ENCODE results near the gene SLC25A21.
"Not testable (repeated sequence)": the region's sequence is repeated elsewhere in the genome, so short reads cannot be mapped to it uniquely, and the experiment has no call there.

The SLC25A21 gene

DNA sequence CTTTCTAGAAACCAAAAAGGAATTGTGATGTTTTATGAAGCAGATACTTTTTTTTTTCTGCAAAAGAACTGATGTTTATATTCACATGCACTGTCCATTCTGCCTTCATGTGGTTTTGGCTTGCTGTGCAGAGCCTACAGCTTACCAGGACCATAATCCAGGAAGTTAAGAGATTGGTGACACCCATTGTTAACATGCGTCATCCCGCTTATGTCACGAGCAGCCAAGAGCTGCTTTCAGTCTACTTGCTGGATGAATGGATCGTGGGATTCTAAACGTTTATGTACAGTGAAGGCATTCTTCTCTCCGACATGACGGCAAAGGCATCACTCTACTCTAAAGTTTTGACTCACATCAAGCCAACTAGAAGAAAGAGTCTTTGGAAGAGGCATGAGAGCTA, 434.1 kb downstream of the SLC25A21 start:
- in situ Hi-C loops (cut with HindIII; ENCODE audit: low sequenced_read_pairs): no loop called here

DNA sequence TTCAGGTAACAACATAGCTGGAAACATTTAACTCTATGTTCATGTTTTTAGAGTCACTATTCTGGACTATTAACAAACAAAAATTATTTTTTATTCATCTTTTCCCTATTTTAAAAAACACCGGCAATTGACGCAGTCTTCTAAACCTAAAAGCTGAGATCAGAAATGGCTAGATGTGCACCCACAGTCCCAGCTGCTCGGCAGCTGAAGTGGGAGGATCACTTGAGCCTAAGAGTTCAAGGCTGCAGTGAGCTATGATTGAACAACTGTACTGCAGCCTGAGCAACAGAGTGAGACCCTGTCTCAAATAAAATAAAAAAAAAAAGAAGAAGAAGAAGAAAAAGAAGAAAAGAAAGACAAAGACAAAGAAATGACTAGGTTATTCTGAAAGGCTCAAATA, 446.3 kb downstream of the SLC25A21 start:
- in situ Hi-C loops (cut with HindIII; ENCODE audit: low sequenced_read_pairs): no loop called here

DNA sequence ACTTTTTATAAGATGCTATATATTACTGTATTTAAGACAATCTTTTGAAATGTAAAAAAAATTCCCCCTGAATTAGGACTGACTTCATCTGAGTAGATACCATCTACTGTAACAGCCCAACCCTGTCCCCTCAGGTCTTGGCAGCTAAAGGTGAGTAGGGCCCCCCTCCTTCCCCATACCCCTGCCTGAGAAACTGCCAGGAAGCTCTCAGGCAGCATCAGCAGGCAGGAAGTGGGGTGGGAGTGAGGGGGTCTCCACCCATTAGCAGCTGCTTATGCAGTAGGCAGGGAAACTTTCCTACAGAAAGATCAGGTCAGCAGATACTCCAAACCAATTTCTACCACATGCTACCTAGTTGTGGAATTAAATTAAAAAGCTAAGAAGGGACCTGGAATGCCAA, 448.2 kb downstream of the SLC25A21 start:
- in situ Hi-C loops (cut with HindIII; ENCODE audit: low sequenced_read_pairs): no loop called here

GRCh38 chr14:36723530-36723929, 448.9 kb downstream of the SLC25A21 start:
- in situ Hi-C loops (cut with HindIII; ENCODE audit: low sequenced_read_pairs): no loop called here

- in situ Hi-C loops (cut with HindIII; ENCODE audit: low sequenced_read_pairs): no loop called here
Measured at GRCh38 chr14:36721877-36722276, 450.5 kb downstream of the SLC25A21 start.

DNA sequence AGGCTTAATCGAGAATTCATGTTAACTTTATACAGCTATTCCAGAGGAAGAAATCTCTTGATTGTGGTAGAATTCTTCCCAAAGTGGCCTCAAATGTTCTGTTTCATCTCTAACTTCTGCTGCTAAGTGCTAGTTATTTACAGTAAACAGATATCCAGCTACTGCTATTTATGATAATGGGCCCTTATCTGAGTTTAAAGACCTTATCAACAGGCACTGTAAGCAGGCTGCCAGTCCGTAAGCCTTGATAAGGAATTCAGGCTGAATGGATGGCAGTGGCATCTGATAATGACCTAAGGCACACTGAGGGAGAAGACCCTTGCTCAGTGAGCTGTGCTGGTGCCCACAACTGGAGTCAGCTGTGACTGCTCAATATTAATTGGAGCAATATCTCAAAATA, 451.7 kb downstream of the SLC25A21 start:
- in situ Hi-C loops (cut with HindIII; ENCODE audit: low sequenced_read_pairs): no loop called here

DNA sequence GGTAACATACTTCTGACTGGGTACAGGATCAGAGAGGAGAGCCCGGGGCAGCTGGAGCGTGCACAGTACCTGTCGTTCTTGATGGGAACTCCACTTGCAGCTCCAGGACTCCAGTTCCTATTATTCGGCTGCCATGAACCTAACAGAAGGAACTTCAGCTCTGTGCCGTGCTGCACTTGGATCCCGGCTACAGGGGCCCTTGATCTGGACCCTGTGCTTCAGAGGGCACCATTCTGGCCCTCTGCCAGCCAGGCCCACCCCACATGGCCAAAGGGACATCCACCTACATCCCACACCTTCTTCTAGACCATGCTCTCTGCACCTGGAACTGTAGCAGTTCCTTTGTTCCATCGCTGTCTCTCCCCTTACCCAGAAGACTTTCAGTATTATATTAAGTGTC, 452.6 kb downstream of the SLC25A21 start:
- in situ Hi-C loops (cut with HindIII; ENCODE audit: low sequenced_read_pairs): no loop called here

GRCh38 chr14:36718216-36718615, 454.2 kb downstream of the SLC25A21 start:
- in situ Hi-C loops (cut with HindIII; ENCODE audit: low sequenced_read_pairs): no loop called here

DNA sequence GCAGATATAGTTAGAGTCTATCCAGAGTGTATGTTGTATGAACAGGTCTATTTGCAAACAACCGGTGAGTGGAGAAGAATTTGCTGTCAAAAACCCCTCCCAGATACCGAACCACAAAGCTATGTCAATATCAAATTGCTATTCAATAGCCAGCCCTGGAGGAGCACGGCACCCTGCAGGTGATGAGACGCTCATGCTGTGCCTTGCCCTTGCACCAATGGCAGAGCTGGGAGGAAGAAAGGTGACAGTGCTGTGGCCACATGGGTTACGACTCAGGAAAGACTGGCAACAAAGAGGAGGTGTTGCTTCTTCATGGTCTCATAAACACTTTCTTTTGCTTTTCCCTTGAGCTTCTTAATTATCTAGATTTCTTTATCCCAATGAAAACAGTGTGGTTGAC, 455.0 kb downstream of the SLC25A21 start:
- in situ Hi-C loops (cut with HindIII; ENCODE audit: low sequenced_read_pairs): no loop called here

DNA sequence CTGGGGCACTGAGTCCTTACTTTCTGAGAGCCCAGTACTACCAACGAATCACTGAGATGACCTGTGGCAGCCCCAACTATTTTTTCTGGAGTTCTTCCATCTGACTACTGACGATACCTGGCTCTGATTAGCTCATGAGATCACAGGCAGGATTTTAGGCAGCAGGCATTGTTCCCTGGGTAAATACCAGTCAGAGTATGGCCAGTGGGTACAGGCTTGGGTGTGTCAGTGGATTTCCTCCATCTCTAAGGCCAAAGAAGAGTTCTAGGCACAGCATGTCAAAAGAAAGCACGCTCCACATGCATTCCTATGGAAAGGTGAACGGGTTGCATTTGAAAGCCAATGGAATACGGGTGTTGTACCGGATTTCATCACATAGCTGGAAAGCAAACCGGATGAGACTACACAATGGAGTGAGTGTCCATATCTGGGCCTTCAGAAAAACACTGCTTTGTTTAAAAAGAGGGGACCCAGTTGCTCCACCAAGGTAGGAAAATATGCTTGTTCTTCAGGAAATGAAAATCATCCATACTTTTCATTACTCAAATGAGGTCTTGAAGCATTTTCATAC, 455.7 kb downstream of the SLC25A21 start:
- in situ Hi-C loops (cut with HindIII; ENCODE audit: low sequenced_read_pairs): no loop called here

- in situ Hi-C loops (cut with HindIII; ENCODE audit: low sequenced_read_pairs): no loop called here
Measured at GRCh38 chr14:36713960-36714703, 458.3 kb downstream of the SLC25A21 start.

GRCh38 chr14:36707570-36707969, 464.8 kb downstream of the SLC25A21 start:
- in situ Hi-C loops (cut with HindIII; ENCODE audit: low sequenced_read_pairs): no loop called here

- in situ Hi-C loops (cut with HindIII; ENCODE audit: low sequenced_read_pairs): no loop called here
Measured at GRCh38 chr14:36702474-36702873, 469.9 kb downstream of the SLC25A21 start.

GRCh38 chr14:36701132-36701531, 471.3 kb downstream of the SLC25A21 start:
- in situ Hi-C loops (cut with HindIII; ENCODE audit: low sequenced_read_pairs): no loop called here

DNA sequence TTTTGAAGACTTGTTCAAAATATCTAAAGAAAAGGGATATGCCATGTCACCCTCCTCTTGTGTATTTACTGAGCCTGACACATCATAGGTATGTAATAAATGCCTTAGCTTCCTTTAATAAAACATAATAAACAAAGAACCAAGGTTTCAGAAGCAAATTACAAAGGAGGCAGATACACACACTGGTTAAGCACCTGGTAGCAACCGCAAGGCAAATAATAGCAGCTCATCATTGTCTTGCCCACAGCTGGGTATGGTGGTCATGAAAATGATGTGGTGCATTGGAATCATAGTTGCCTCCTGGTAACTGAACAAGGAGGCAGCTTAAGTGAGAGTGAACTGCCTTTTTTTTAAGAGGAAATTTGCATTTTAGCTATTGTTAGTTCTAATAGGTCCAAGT, 471.8 kb downstream of the SLC25A21 start:
- in situ Hi-C loops (cut with HindIII; ENCODE audit: low sequenced_read_pairs): no loop called here

DNA sequence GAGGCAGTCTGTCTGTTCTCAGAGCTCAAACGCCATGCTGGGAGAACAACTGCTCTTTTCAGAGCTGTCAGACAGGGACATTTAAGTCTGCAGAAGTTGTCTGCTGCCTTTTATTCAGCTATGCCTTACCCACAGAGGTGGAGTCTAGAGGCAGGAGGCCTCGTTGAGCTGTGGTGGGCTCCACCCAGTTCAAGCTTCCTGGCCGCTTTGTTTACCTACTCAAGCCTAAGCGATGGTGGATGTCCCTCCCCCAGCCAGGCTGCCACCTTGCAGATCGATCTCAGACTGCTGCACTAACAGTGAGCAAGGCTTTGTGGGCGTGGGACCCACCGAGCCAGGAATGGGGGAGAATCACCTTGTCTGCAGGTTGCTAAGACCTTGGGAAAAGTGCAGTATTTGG, 473.0 kb downstream of the SLC25A21 start:
- in situ Hi-C loops (cut with HindIII; ENCODE audit: low sequenced_read_pairs): not testable (repeated sequence)

GRCh38 chr14:36690311-36691040, 481.9 kb downstream of the SLC25A21 start:
- in situ Hi-C loops (cut with HindIII; ENCODE audit: low sequenced_read_pairs): no loop called here

DNA sequence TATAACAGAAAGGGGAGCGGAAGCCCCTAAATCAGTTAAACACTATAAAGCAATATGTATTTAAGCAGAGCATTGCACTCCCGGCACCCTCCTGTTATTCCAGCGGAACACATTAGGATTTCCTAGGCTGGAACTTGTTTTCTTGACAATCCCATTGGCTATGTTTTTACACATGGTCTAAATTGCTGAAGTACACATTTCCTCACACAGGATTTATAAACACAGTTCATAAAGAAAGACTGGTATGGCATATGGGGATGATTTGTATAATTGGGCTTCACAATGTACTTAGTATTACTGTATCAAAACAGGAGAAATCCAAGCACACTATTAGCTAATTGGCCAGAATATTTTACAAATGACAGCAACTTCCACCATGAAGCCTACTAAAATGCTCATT, 487.5 kb downstream of the SLC25A21 start:
- in situ Hi-C loops (cut with HindIII; ENCODE audit: low sequenced_read_pairs): no loop called here

DNA sequence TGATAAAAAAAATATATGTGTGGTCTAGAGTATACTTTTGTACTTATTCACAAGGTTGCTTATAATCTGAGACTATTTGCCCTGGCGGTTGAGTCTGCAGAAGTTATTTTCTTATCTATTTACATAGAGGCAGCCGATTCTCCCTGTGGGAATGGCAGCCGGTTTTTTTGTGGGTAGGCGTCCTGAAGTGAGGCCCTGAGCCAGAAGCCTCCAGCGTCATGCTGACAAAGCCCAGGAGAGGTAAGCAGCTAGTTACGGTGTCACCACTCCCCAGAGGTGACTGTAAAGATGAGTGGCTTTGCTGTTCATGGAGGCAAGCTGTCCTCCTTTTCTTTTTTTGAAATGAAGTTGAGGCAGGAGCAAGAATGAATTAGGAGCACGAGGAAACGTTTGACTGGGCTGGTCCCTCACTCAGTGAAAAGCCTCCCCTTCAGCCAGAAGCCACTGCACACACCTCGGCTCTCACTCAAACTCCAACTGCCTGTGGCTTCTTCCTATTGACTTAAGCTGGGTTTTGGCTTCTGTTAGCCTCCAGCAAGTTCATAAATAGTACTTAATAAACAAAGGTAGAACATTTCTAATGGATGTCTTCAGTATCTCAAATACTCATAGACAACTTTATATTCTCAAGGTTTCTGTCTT, 489.2 kb downstream of the SLC25A21 start:
- in situ Hi-C loops (cut with HindIII; ENCODE audit: low sequenced_read_pairs): no loop called here

GRCh38 chr14:36682338-36682737, 490.1 kb downstream of the SLC25A21 start:
- in situ Hi-C loops (cut with HindIII; ENCODE audit: low sequenced_read_pairs): no loop called here

- in situ Hi-C loops (cut with HindIII; ENCODE audit: low sequenced_read_pairs): no loop called here
Measured at GRCh38 chr14:36676236-36676635, 496.2 kb downstream of the SLC25A21 start.

GRCh38 chr14:36675581-36675980, 496.8 kb downstream of the SLC25A21 start:
- in situ Hi-C loops (cut with HindIII; ENCODE audit: low sequenced_read_pairs): no loop called here

All from DLD1 (cell line).